NCI-H524 treated with DMSO at 0.1 percent for 48 hours (cell line): Measurements from ENCODE around the gene PRSS53.

Experiments
- DNase-seq: peaks from one replicate; lab custom pipeline; 2025; lab: John Stamatoyannopoulos, UW

Gene PRSS53

DNA sequence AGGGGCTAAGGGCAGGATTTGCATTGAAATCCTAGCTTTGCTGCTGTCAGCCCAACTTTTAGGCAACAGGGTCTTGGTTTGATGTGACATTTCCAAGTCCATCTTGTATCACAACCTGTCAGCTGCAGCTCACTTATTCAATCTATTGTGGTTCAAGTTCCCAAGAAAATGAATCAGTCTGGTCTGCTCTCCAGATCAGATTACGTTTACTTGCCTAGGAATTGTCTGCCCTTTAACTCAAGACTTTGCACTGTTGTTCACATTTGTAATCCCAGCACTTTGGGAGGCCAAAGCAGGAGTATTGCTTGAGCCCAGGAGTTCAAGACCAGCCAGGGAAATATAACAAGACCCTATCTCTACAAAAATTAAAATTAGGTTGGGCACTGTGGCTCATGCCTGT is 45.4 kb downstream of the PRSS53 start:
- DNase-seq = no peak

DNA sequence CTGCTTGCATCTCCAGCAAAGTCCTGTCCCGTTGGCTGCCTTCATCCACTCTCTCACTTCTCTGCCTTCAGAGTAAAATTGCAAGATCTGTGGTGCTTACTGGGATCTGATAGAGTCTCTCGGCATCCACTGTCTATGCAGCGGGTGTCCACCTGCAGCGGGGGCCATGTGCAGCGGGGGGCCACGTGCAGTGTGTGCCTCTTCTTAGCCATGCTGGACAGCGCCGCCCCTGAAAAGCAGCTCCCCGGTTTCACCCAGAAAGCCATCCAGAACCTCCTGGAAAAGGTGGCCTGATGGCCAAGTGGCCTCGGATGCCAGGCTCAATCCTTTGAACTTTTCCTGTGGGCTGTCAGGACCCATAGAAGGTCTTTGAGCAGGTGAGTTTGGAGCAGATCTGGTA is 45.9 kb downstream of the PRSS53 start:
- DNase-seq = no peak

DNA sequence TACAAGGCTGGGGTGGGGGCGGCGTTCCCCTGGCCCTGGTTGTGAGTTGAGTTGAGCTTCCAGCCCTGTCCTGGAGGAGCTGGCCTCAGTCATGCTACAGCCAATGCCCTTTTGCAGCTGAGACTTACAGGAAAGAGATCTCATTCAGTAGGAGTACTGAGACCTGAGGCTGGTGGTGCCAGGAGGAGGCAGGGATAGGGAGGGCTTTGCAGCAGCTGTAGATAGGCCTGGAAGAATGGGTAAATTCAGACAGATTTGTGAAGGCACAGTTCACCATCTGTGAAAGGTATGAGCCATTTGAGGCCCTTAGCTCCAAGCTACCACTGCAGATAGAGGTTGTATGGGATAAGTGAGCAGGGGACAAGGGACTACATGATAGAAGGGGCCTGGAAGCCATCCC is 49.8 kb downstream of the PRSS53 start:
- no peak for DNase-seq

DNA sequence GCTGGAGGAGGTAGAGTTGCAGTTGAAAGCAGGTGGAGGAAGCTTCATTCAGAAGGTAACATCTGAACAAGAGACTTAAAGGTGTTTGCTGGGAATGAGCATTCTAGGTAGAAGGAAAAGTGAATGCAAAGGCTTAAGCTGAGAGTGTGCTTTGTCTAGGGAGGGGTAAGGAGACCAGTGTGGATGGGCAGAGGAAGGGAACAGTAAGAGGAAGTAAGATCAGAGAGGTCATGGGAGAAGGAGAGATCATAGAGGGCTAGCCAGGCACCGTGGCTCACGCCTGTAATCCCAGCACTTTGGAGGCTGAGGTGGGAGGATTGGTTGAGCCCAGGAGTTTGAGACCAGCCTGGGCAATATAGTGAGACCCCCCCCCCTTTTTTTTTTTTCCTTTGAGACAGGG is 52.1 kb downstream of the PRSS53 start:
- no peak for DNase-seq

DNA sequence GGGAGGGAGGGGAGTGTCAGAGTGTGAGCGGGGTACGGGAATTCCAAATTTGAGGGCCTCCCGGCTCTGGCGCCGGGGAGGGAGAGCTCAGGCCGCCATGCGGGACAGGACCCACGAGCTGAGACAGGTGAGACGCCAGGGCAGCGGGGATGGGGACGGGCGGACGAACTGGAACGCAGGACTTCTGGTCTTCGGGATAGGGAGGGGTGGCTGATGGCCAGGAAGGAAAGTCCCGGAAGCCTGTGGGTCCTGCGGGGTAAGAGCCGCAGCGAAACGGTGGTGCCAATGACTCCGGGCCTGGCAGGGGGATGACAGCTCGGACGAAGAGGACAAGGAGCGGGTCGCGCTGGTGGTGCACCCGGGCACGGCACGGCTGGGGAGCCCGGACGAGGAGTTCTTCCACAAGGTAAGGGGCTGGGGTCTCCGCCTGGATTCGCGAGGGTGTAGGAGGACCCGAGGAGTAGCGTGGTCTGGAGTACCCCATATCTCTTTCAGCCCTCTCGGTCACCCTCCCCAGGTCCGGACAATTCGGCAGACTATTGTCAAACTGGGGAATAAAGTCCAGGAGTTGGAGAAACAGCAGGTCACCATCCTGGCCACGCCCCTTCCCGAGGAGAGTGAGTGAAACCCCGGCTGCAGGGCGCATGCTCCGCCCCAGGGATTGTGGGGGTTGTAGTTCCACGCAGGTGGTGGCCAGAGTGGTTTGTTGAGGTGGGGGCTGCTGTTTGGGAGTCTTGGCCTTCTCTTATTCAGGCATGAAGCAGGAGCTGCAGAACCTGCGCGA is 54.8 kb downstream of the PRSS53 start:
- peak; percentile 18 for DNase-seq
